Stimulated activated CD8-positive, alpha-beta memory T cell treated with anti-CD3 and anti-CD28 coated beads, Interleukin-7, amount 100 ng/mL, for 4 hours (primary cell): ENCODE results near the gene DMAC2L.
"Not testable (repeated sequence)": the region's sequence is repeated elsewhere in the genome, so short reads cannot be mapped to it uniquely, and the experiment has no call there.

Experiments
- DNase-seq, 2 donors: peaks; one replicate each; pipeline ENCODE4 v3.0.0-alpha.2; 2020; ENCODE audit warnings: low read depth in 2 of 2

Gene DMAC2L

DNA sequence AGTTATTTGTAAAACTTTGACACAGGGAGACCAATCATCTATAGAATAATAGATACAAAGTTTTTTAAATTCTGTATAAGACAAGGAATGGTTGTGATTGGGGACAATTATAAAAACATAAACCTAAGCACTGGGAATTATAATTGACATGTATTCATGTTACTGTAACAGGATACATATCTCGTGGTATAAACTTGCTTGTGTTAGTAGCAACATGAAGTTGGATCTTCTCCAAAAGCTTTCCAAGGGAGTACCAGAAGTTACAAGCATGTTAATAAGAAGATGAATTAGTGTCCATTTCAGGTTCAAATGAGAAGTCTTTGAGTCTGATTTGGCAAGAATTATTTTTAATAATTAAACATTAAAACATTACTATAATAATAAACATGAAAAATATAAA is 42.4 kb downstream of the DMAC2L start:
- DNase-seq: no peak

DNA sequence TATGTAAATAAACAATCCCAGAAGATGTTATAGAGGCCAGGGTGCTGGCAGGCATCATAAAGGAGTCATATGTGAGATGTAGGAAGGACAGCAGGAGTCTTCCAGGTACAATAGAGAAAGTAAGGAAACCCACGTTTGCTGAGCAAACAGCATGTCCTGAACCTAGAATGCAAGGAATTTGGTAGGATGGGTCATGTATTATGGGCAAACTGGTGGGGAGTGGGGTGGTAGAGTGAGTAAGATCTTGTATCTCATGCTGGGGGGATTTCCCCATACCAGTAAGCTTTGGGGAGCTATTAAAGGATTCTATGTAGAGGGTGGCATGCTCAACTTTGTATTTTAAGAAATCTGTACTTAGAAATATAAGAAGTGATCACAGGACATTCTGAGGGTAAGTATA is 43.6 kb downstream of the DMAC2L start:
- DNase-seq: no peak

DNA sequence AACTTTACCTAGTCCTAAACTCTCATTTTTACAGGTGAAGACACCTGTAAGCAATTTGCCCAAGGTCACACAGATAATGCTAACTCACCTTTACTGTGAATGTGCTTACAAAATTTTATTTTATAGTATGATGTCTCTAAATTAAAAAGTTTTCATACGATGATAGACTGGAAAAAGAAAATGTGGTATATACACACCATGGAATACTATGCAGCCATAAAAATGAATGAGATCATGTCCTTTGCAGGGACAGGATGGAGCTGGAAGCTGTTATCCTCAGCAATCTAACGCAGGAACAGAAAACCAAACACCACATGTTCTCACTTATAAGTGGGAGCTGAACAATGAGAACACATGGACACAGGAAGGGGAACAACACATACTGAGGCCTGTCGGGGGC is 44.2 kb downstream of the DMAC2L start:
- not testable (repeated sequence) for DNase-seq

DNA sequence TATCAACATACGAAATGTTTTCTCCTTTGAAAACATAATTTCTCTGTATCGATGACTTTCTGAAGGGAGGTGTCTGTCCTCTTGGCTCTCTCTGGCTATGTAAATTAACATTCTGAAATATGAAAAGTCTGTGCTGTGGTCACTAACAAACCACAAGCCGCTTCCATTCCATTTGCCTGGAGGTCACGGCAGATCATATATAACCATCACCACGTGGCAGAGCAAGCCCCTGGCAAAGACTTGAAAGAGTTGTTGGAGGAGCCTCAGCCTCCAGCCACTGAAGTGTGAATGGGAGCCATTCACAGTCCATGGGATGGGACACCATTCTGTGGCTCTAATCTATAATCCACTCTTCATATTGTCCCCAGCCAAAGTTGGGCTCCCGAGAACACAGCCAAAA is 45.0 kb downstream of the DMAC2L start:
- DNase-seq: no peak

DNA sequence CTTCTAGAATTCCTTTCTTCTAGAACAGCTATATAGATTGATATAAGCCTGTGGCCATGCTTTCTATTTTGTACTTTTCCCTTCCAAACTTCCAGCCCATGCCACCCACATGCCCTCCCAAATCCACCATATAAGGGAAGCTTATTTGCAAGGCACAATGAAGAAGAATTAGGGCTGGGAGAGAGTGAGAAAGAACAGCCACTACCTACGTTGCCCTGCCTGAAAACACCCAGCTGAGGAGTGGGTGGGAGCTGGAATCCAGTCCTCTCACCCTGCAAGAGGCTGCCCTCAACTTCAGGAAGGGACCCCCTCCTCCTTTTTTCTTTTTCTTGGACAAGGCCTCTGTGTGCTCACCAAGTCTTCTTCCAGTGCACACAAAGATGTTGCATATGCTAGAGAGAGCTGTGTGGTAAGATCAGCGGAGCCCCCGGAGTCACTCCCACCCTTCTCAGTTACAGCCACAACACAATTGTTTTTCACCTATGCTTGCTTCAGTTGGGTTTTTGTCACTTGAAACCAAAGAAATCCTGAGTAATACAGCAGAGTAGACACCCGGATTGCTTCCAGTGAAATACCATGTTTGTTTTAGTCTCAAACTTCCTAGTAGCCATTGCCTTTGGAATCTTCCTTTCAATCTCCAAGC is 45.8 kb downstream of the DMAC2L start:
- DNase-seq: no peak

DNA sequence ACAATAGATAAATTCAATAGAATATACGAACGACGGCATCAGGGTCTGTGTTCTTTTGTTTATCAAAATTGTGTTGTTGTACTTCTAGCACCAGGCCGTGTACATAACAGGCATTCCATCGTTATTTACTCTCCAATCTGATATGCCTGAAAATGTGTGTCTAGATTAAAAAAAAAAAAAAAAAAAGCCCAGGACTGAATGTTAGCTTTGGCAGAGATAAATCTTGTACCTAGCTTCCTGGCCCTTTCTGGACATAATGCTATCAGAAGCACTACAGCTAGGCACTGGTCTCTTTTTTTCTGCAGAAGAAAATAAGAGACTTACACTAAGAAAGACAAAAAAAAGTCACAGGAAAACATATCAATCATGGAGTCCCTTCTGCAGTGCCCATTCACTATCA is 47.5 kb downstream of the DMAC2L start:
- DNase-seq: no peak

DNA sequence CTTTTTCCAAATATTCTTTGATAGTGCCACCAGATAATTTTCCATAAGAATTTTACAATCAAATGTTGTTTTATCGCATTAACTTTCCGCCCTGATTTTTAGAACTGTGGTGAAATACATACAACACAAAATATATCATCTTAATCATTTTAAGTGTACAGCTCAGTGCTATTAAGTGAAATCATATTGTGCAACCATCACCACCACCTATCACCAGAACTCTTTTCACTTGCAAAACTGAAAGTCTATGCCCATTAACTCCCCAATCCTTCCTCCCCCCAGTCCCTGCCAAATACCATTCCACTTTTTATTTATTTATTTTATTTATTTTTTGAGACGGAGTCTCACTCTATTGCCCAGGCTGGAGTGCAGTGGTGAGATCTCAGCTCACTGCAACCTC is 48.0 kb downstream of the DMAC2L start:
- no peak for DNase-seq

DNA sequence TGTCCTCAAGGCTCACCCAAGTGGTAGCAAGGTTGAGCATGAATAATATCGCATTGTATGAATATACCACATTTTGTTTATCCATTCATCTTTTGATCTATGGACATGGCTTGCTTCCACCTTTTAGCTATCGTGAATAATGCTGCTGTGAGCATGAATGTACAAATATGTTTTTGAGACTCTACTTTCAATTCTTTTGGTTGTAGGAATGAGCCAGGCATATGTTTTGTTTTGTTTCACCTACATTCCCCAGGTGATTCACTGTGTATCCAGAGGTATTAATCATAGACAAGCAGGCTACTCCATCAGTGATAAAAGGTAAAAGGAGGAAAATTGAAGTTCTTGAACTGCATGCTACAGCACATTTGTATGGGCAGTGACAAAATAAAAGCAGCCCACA is 48.7 kb downstream of the DMAC2L start:
- DNase-seq: no peak

DNA sequence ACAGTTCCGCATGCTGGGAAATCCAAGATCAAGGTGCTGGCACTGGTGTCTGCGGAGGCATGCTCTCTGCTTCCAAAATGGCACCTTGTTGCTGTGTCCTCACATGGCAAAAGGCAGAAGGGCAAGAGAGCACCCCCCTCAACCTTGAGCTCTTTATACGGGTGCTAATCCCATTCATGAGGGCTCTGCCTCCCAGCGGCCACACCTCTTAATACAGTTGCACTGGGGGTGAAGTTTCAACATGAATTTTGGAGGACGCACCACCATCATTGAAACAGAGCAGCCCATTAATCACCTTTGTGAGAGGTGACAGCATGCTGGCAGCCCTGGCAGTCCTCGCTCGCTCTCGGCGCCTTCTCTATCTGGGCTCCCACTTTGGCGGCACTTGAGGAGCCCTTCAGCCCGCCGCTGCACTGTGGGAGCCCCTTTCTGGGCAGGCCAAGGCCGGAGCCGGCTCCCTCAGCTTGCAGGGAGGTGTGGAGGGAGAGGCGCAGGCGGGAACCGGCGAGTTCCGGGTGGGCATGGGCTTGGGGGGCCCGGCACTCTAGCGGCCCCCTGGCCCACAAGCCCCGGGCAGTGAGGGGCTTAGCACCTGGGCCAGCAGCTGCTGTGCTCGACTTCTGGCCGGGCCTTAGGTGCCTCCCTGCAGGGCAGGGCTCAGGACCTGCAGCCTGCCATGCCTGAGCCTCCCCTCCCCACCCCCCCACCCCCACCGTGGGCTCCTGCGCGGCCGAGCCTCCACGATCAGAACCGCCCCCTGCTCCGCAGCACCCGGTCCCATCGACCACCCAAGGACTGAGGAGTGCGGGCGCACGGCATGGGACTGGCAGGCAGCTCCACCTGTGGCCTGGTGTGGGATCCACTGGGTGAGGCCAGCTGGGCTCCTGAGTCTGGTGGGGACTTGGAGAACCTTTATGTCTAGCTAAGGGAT is 49.6 kb downstream of the DMAC2L start:
- not testable (repeated sequence) for DNase-seq

DNA sequence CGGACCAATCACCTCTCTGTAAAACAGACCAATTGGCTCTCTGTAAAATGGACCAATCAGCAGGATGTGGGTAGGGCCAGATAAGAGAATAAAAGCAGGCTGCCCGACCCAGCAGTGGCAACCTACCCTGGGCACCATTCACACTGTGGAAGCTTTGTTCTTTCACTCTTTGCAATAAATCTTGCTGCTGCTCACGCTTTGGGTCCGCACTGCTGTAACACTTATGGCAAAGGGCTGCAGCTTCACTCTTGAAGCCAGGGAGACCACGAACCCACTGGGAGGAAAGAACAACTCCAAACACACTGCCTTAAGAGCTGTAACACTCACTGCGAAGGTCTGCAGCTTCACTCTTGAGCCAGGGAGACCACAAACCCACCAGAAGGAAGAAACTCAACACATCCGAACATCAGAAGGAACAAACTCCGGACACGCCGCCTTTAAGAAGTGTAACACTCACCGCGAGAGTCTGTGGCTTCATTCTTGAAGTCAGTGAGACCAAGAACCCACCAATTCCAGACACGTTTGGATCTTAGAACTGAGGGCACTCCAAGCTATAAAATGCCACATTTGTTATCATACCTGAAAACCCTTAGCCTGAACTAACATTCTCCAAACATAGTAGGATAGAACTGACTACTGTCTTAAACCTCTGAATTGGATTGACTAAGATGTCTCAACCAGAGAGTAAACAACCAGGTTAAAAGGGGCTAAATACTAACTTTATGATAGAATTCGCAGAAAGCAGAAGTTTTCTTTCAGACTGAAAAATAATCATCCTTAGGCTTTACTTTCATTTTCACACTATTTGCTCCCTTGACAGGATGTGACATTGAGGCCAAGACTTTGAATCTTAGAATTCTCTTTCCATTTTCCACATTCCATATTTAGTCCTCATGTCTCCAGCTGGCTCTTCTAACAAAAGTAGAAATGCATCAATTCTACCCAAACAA is 50.9 kb downstream of the DMAC2L start:
- peak in 1 of 2 donors; percentile 17 for DNase-seq

DNA sequence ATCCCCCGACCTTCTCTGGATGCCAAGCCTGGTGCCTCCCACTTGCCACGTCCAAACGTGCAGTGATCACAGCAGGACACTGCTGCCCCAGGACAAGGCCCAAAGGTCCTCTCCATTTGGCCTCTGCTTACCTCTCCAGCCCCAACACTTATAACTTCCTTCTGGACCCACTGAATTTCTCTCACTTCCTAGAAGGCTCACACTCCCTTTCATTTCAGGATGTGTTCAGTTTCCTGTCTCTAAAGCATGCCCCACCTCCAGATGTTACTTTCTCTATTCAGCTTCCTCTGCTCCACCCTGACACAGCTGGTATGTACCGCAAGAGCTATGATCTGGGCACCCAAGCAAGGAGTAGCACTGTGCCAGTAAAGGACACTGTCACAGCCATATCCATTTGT is 51.6 kb downstream of the DMAC2L start:
- peak; percentile 9 to 18 for DNase-seq

DNA sequence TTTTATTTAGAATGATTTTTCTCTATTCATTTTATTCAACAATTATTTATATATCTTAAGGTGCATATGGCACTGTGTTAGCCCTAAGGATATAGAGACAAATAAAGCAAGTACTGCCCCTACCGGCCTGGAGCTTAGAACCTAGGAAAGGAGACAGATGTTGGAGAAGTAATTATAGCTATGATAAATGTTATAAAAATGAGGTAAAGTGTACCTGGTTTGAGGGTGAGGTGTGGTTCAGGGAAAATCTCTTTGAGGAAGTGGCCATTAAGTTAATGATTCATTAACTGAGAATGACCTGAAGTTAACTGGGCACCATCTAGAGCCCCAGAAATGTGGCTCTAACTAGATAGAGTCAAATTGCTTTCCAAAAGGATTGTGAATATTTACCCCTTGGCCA is 52.7 kb downstream of the DMAC2L start:
- no peak for DNase-seq

DNA sequence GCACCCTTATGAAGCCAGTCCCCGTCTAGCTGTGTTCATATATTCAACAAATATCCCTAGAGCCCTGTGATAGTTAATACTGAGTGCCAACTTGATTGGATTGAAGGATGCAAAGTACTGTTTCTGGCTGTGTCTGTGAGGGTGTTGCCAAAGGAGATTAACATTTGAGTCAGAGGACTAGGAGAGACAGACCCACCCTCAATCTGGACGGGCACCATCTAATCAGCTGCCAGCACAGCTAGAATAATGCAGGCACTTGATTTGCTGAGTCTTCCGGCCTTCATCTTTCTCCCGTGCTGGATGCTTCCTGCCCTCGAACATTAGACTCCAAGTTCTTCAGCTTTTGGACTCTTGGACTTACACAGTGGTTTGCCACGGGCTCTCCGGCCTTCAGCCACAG is 53.4 kb downstream of the DMAC2L start:
- not testable (repeated sequence) for DNase-seq

DNA sequence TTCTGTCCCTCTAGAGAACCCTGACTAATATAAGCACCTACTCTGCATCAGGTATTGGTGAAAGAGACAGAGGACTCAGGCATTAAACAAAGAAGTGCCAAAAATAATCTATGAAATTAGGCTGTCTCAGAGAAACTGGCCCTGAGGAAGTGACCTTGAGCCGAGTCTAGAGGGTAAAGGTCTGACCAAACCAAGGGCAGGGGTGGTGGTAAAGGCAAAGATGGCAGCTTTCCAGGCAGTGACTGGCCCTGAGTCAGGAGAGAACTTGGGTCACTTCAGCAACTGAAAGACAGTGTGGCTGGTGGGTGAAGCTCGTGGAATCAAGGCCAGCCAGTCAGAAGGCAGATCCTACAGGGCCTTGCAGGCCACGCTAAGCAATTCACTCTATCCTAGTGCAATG is 54.0 kb downstream of the DMAC2L start:
- DNase-seq: no peak

DNA sequence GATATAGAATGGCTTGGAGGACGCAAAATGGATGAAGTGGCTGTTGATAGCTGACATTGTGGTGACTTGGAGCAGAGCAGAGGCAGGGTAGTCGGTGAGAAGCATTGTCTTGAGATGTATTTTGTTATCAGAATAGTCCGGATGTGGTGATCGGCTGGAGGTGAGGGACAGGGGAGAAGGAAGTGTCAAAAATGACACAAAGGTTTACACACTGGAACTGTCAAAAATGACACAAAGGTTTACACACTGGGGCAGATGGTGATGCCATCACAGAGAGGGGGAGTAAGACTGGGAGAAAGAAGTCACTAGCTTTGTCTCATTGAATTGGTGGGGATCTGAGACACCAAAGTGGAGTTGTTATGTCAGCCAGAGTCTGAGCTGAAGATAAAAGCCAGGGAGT is 54.5 kb downstream of the DMAC2L start:
- DNase-seq: no peak

DNA sequence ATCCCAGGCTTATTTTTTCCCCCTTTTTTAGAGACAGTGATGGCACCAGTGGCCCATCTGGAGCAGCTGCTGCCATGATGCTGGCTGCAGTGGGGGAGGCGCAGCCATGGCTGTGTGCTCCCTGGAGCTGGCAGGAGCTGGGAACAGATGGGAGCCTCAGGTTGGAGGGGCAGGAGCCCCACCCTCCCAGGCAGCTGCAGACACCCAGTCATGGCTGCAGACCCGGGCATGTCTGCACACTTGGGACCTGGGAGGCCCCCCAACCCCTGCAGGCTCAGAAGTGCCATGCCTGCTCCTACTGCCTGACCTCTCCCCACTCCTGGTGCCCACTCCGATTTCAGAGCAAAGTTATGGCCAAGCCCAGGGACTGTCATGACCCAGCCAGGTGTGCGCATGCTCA is 59.4 kb downstream of the DMAC2L start:
- no peak for DNase-seq

DNA sequence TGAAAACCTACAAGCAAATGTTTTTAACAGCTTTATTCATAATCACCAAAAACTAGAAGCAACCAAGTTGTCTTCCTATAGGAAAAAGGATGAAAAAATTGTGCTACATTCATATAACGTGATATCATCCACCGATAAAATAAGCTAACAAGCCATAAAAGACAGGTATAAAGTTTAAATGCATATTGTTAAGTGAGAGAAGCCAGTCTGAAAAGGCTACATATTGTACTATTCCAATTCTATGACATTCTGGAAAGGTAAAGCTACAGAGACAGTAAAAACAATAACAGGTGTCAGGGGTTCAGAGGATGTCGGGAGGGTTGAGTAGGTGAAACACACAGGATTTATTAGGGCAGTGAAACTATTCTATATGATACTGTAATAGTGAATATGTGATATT is 61.8 kb downstream of the DMAC2L start:
- no peak for DNase-seq

DNA sequence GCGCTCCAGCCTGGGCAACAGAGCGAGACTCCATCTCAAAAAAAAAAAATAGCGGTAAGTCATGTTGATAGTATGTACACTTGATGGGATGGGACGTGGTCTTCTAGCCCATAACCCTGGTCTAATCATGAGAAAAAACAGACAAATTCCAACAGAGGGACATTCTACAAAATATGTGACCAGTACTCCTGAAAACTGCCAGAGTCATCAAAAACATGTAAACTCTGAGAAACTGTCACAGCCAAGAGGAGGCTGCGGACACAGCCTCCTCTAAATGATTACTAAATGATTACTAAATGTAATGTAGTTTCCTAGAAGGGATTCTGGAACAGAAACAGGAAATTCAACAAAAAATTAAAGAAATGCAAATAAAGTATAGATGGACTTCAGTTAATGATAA is 63.6 kb downstream of the DMAC2L start:
- no peak for DNase-seq
